Stimulated activated CD8-positive, alpha-beta memory T cell treated with anti-CD3 and anti-CD28 coated beads, Interleukin-12 subunit alpha, Interleukin-12 subunit beta, amount 100 ng/mL, for 24 hours (primary cell): Measurements from ENCODE around the gene ESR1.
"Not testable (repeated sequence)": the region's sequence is repeated elsewhere in the genome, so short reads cannot be mapped to it uniquely, and the experiment has no call there.

Source experiments
- DNase-seq: peaks from one replicate; pipeline ENCODE4 v3.0.0-alpha.2; 2020; ENCODE audit errors: extremely low read depth

ESR1 gene

DNA sequence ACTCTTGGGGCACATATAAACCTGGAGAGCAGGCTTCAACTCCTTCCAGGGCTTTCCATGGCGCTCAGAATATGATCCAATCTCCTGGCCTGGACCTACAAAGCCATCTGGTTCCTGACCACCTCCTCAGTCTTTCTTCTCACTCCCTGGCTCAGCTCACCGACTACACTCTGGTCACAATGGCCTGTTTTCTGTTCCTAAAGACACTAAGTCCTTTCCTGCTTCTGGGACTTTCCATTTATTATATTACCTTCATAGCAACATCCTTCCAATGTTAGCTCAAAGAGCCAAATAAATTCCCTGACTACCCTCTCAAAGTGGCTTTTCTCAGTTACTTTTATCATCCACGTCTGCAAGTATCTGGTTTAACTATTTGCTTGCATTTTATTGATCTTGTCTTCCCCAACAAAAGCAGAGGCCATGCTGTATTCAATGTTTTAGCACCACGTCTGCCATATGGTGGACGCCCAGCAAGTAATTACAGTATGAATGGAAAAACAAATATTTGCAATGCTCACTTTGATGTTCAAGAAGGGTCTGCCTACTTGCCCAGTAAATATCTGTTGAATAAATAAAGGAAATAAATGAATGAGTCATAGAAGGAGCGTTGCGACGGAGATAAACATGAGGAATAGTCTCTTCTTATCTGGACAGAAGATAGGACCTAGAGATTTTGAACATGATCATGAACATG lies 328.4 kb downstream of the ESR1 start:
- DNase-seq = no peak

DNA sequence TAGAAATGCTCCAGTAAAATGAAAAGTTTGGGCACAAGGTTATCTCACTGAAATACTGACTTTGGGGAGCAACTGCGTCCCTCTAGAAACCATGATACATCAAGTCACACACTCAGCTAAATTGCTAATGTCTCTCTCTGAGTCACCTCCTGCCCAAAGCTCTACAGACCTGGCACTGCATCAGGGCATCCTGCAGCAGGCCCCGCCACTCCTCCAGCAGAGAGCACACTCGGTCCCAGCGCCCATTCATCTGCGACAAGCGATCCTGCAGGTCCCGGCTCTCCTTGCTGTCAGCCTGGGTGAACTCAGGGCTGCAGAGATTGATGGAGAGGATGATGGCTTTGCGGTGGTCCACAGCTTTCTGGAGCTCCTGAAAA lies 329.0 kb downstream of the ESR1 start:
- DNase-seq = no peak

DNA sequence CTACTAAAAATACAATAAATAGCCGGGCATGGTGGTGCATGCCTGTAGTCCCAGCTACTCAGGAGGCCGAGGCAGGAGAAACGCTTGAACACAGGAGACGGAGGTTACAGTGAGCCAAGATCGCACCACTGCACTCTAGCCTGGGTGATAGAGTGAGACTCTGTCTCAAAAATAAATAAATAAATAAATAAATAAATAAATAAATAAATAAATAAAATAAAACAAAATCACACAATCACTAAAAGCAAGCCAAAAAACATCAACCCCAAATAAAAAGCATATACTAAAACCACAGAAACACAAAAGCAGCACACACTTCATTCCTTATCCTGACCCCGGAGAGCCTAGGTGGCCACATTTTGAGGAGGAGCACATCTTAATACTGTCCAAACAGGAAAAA lies 330.9 kb downstream of the ESR1 start:
- DNase-seq = not testable (repeated sequence)

DNA sequence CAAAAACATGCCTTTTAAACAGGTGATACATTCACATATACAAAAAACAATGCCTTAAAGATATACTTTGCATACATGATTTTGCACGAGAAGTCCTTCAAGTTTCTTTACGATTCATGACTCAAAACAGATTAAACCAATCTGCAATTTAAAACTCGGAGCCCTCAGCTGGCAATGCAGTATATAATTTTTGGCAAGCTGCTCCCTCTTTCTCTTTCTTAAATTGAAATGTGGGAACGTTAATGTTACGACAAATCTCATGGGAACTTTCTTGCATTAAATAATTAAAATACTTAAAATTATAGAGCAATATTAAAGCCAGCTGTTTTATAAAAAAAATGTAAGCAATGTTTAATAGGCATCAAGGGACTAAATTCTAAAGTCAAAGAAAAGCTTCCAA lies 334.6 kb downstream of the ESR1 start:
- no peak for DNase-seq

DNA sequence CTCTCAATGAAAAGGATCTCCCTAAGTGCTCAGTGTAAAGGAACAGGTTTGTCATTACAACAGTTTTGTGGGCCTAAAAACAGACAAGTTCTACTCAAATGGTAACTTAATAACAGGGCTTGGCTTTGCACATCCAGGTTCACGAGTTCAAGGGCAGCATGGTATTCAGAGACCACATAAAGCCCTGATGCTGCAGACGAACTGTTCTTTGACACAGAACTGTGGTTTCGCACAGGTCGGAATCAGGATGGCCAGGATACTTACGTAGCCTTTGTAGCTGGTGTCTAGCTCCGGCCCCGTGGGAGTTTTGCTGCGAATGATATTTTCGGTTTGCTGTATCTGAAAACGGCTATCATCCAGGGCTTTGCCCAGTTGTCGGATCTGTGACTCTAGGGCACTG lies 335.9 kb downstream of the ESR1 start:
- DNase-seq = no peak

DNA sequence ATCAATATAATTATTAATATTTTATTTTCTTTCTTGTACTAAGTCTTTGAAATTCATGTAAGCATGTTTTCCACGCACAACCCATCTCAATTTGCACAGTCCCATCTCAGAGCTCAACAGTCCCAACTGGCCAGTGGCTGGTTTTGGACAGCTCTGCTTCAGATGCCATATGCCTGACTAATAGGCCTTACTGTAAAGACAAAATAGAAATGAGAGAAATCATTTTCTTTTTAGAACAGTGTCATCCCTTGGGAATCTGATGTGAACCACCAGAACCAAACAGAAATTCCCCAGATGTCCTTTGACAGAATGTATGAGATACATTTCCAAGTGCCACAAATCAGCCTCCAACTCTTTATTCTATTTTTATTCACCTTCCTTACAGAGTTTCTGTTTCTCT lies 338.9 kb downstream of the ESR1 start:
- no peak for DNase-seq

DNA sequence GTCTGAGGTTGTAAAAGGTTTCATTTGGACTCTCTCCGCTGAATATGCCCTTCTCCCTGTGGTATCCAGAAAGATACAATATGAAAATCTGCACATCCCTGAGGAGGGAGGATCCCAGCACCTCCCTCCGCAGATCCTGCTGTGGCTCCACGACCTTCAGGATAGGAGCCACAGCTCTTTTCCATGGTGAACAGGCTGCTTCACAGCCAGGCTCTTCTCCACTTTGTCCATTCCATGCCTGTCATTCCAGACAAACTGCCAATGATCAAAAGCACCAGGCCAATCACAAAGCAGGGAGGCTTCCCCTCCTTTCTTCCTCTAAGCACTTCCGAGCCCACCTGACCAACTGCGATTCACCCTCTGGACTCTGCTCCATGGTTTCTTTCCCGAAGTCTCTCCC lies 339.8 kb downstream of the ESR1 start:
- DNase-seq = no peak

DNA sequence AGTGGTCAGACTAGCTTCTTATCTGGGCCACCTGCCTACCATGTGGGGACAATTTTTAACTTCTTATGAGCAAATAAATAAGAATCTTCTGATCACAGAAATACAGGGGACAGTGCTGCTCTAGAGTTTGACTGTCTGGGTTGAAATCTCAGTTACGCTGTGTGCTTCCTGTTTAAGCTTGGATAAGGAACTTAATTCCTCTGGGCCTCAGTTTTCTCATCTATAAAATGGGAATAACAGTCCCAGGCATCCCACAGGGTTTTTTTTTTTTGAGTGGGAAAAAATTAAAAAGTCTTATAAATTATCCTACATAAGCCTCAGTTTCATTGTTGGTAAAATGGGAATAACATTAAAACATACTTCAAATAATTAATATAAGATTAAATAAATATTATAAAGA lies 340.9 kb downstream of the ESR1 start:
- no peak for DNase-seq

DNA sequence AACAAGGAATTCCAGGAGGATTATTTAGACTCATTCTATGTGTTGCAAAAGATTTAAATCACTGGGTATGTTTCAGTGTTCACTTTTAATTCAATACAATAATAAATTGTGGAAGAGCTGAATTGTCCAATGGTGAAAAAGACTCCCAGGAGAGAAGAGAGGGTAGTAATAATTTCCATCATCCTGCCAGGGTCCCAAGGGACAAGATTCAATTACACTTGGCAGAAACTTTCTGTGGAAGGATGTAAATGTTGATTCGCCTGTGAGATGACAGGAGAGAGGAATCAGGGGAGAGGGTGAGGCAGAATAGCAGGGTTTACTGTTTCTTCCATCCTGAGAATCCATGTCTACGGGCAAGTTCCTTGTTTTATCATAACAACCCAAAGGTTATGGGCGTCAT lies 342.7 kb downstream of the ESR1 start:
- DNase-seq = no peak

DNA sequence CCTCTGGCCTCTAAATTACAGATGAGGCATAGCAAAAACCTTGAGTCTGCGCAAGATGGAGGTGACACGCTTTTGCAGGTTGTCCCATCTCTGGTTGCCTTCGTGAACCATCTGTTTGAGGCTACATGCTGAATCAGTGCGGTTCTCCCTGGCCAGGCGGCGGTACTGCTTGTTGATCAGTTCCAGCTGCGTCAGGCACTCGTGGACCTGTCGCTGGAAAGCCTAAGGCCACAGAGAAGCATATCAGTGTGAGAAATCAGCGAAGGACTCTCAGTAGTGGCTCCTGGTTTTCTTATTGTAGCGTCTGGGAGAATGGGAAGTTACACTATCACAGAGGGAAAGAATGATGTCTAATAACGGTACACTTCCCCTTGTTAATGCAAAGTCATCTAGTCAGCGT lies 344.4 kb downstream of the ESR1 start:
- DNase-seq = no peak

DNA sequence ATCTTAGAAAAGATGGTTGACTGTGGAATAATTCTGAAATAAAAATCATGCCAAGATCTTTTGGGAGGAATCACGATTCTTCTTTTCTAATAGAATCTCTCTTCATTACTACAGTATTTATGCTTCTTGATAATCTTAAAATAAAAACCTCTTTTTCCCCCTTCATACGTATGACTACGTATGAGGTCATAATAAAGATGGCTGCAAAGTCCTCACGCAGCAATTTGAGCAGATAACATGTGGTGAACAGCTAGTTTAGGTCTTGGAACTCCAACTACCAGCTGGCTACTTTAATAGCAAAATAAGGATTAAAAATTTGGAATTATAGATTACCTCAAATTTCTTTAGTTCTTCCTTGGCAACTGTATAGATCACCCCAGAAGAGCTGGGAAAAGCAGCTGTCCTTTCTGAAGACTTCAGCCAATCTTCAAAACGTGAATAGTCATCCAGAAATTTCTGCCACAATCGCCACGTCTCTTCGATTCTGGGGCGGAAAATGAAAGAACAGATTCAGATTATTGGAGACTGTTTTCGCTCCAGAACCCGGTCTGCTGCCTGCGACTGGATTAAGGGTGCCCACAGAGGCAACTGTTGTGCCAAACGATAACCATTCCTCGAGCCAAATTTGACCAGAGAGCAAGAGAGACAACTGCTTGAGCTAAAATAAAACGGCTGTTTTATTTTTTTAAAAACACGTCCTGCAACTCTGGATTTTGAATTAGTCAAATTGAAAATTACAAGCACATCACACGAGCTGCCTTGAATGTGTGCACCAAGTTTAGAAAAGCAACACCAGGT lies 347.3 kb downstream of the ESR1 start:
- DNase-seq = no peak

DNA sequence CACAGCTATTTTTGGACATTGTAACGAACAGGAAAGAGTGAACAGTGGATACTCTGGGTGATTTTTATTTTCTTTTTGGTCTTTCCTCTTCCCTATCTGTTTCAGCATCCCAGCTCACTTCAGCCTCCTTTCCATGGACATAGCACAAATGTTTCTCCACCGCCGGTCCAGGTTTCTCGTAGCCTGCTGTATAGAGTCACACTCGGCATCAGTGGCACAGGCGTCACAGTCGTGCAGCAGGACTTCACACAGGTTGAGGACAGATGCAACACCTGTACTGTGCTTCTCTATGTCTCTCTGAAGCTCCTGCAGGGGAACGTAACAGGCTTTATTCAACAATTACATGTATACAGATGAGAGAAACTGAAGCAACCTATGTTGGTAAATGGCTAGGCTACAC lies 348.3 kb downstream of the ESR1 start:
- no peak for DNase-seq

DNA sequence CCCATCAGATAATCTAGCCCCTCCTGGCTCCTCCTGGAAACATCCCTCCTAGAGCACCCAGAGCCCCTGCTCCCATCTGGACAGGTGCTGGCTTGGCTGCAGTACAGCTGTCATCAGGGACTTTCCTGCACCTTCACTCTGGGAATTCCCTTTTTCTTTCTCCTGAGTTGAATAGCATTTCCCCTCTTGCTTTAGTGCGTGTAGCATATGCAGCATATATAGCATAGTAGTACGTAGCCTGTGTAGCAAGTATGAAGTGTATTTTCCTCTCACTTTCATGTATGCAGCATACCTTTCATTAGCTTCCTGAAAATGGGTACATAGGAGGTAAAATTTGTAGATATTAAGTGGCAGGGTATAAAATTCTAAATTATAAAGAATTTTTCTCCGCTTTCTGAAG lies 352.9 kb downstream of the ESR1 start:
- DNase-seq = no peak

DNA sequence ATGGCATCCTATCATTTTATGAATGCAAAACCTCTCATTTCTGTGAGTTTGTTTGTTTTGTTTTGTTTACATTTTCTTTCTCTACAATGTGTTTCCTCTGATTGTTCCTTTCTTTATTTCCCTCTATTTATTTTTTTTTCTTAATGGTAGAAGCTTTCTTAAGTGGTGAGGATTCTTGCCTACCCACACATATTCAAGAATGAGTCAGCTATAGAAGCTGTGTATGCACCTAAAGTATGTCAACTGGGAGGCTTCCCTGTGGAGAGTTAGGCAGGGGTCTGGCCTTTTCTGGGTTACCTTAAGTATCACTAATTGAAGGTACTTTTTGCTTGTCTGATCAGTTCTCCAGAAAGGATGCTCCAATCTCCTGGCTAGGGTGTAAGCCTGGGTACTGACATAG lies 354.0 kb downstream of the ESR1 start:
- DNase-seq = no peak

DNA sequence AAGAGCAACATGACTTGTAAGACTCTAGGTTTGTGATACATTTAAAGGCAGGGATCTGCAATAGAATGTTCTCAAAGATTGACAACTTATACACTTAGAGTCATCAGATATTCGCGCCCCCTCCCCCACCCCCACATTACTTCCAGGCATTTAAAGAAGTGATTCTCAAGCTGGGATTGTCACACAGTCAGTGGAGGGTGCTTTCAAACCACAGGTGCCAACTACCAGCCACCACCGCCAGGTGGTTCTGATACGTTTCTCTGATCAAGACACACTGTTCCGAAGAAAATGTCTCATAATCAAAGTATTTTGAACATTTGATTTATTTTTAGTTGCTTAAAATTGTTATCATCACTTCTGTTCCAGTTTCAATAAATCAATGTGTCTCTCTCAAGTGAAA lies 357.5 kb downstream of the ESR1 start:
- DNase-seq = no peak

DNA sequence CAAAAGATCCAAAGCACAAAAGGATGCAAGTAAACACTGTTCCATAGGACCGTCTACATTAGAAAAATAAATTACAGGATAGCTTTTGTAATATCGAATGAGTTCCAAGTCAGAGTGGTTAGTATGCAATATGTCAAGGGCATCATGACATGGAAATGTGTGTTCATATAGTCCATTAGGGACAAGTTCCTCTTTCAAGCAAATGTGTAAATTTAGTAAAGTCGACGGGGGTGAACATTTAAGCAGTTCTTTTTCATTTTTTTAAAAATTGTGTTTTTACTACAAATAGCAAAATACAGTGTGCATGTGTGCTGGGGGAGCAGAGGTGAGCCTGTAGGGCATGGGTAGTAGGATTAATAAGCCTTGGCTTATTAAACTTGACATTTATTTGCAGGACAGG lies 359.0 kb downstream of the ESR1 start:
- no peak for DNase-seq

DNA sequence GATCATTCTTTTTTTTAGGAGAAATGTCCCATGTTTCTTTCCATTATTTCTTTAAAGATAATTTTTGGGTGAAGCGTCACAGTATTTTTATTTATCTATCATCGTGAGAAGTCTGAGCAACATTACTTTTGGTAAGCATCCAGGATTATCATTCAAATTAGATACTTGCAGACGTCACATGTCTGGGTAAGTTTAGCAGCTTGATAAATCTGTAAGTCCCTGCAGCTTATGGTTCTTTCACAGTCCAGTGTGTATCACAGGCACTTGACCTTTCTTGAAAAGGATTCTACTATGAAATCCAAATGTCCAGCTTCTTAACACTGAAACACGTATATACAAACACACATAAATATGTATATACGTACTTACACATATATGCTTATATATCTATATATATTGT lies 359.4 kb downstream of the ESR1 start:
- DNase-seq = no peak

DNA sequence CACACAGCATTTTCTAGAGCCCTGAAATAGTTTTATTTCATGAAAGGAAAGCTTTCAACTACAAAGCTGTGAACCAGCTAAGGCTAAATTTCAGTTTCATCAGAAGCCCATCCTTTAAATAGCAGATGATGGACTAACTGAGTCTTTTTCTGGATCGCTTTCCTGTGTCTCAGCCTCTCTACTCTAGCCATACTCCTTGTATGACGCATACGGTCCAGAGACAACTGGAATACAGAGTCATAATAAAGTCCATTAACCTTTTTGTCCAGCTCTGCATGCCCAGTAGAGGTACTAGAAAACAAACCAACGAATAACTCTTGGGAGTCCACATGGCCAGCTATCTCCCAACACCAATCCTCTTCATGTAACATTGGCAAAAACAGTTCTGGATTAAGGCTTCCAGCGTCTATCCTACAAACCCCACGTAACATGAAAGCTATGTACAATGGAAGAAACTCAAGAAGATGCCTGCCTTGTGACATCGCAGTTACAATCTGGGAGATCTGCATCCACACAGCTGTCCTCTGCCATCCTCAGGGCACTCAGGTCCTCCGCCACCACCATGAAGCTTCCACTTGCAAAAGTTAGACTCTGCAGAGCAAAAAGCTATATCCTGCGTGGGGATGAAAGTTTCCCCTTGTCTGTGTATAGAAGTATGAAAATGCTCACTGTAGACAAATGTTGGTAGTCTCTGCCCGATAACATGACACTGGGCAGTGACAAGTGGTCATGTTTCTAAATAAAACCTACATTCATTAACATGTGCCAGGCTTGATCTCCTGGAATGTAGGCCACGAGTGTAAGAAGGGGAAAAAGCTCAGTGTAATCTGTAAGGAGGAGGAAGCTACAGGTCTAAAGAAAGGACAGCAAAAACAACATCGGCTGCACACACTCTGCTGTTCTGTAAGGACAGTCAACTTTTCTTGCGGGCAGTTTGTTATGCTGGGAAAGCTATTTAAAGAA lies 360.4 kb downstream of the ESR1 start:
- DNase-seq = no peak

DNA sequence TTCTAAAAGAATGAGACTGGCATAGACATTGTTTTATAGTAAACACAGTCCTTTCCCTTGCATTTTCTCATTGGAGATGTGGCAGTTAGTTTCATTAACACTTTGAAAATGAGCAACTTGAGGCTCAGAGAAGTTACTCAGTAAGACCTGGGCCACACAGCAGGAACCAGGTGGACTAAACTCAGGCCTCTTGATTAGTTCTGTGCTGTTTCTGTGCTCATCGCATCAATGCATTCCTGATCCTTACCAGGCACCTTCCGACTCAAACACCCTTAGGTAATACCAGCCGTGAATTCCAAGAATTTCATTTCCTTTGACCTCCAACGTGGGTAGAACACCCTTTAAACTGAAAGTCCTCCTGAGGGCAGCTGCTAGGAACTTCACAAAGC lies 362.8 kb downstream of the ESR1 start:
- no peak for DNase-seq

DNA sequence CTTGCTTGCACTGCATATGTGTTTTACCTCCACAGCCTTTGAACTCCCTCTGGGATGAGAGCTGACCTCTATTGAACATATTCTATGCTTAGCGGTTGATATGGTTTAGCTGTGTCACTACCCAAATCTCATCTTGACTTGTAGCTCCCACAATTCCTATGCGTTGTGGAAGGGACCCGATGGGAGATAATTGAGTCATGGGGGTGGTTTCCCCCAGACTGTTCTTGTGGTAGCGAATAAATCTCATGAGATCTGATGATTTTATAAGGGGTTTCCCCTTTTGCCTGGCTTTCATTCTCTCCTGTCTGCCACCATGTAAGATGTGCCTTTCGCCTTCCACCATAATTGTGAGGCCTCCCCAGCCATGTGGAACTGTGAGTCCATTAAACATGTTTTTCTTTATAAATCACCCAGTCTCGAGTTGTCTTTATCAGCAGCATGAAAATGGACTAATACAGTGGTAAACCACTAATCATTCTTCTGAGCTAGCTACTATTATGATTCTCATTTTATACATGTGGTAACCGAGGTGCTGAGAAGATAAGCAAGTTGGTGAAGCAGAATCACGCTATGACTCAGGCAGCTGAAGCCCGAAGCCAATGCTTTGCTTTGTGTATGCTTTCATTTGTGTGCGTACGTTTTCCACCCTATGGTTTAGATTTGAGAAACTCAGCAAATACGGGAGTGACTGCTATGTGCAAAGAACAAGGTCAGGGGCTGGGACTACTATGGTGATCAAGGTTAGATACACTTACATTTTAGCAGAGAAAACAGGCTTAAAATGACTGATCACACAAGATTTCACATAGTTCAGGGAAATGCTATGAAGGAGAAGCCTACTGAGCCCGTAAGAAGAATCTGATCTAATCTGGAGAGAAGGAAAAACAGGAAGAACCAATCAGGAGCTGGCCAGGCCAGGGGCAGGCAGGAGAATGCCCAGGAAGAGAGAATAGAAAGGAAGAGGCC lies 363.5 kb downstream of the ESR1 start:
- DNase-seq = peak; percentile 34

DNA sequence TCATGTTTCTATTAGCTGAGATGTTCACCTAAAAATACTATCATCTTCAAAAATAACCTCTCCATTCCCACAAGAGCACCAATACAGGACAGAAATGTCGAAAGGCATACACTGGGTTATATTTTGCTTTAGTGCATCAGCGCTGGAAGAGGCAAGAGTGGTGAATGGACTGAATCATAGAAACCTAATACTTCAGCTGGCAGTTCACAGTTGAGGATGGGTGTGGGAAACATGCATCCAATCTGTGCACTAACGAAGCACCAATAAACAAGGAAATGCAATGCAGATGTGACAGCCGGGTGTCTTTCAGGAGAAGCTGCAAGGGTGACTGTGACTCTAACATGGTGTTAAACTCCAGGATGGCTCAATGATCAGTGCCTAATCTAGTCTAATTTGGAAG lies 365.8 kb downstream of the ESR1 start:
- no peak for DNase-seq
